OCI-LY7 (cell line): ENCODE results near the gene KCNJ9. TPM values are rescaled to one million over a fixed set of nuclear protein-coding genes. Genes with fewer than 3 reads are reported as not detected.
A peak's percentile ranks its signal among the peaks of the same experiment; 100 is the strongest.

ENCODE experiments used
- BruUV-seq: library from RNA; stranded (reverse); fragments of 400-500 nt; replicated peaks from 2 replicates; lab custom pipeline; 2021; lab: Mats Ljungman, UMichigan
- CTCF ChIA-PET: fragments of 300-600 bp; sonication (Branson Sonifier 250); formaldehyde crosslinking; loops from one replicate; lab custom pipeline; 2022; ENCODE audit warnings: antibody characterized with exemption; ENCODE audit not compliant: unreplicated experiment; lab: Charles Lee
- POLR2A ChIA-PET: fragments of 300-600 bp; sonication (Branson Sonifier 250); formaldehyde crosslinking; loops from one replicate; lab custom pipeline; 2022; ENCODE audit warnings: antibody characterized with exemption; lab: Charles Lee
- DNase-seq: peaks from one replicate; pipeline ENCODE4 v3.0.0-alpha.2; 2015; ENCODE audit warnings: low spot score
- H2AFZ ChIP-seq: fragments of 200-600 bp; sonication (generic), shearing (Covaris generic); 2 replicates; pipeline ENCODE4 v1.6.1; 2014; ENCODE audit warnings: mild to moderate bottlenecking, antibody characterized with exemption, low read length, moderate library complexity
- H3K27ac ChIP-seq: fragments of 200-600 bp; sonication (generic); 2 replicates; pipeline ENCODE4 v1.5.1; 2014; ENCODE audit warnings: mixed run types, low read depth, mild to moderate bottlenecking, moderate library complexity, low read length, inconsistent platforms; ENCODE audit not compliant: poor library complexity, severe bottlenecking
- H3K36me3 ChIP-seq: fragments of 200-600 bp; sonication (generic); 2 replicates; pipeline ENCODE4 v1.6.1; 2014; ENCODE audit warnings: mild to moderate bottlenecking, antibody characterized with exemption, low read length, moderate library complexity, mixed read lengths; ENCODE audit not compliant: insufficient read depth
- H3K4me1 ChIP-seq: fragments of 200-600 bp; sonication (generic); 2 replicates; pipeline ENCODE4 v1.5.1; 2014; ENCODE audit warnings: mild to moderate bottlenecking, low read length; ENCODE audit not compliant: insufficient read depth, poor library complexity, severe bottlenecking
- H3K4me2 ChIP-seq: fragments of 200-600 bp; sonication (generic); 2 replicates; pipeline ENCODE4 v1.6.1; 2014; ENCODE audit warnings: mild to moderate bottlenecking, low read length
- H3K4me3 ChIP-seq: fragments of 200-600 bp; sonication (generic); 2 replicates; pipeline ENCODE4 v1.5.1; 2014; ENCODE audit warnings: mild to moderate bottlenecking, low read depth, low read length; ENCODE audit not compliant: poor library complexity, severe bottlenecking
- H3K79me2 ChIP-seq: fragments of 200-600 bp; sonication (generic); 2 replicates; pipeline ENCODE4 v1.6.1; 2016; ENCODE audit warnings: low read depth, mild to moderate bottlenecking, low read length, moderate library complexity, mixed read lengths; ENCODE audit not compliant: insufficient read depth
- H3K9me2 ChIP-seq: fragments of 200-600 bp; sonication (generic); 2 replicates; pipeline ENCODE4 v1.6.1; 2016; ENCODE audit warnings: mild to moderate bottlenecking, low read length, mixed read lengths; ENCODE audit not compliant: insufficient read depth
- H3K9me3 ChIP-seq: fragments of 200-600 bp; sonication (generic); 2 replicates; pipeline ENCODE4 v1.6.1; 2014; ENCODE audit warnings: mild to moderate bottlenecking, mixed run types, low read length, mixed read lengths
- H4K20me1 ChIP-seq: fragments of 200-600 bp; sonication (generic); 2 replicates; pipeline ENCODE4 v1.6.1; 2014; ENCODE audit warnings: mild to moderate bottlenecking, antibody characterized with exemption, low read length, moderate library complexity, mixed read lengths; ENCODE audit not compliant: insufficient read depth
- EZH2phosphoT487 ChIP-seq: fragments of 200-600 bp; sonication (generic); IDR thresholded peaks from 2 replicates; pipeline ENCODE4 v1.6.1; 2018; ENCODE audit warnings: low read depth, borderline replicate concordance, mild to moderate bottlenecking, mixed run types, antibody characterized with exemption, low read length, moderate library complexity, mixed read lengths
- intact Hi-C: fragments of 100-400 bp; cut with micrococcal nuclease; formaldehyde crosslinking; loops from one replicate; pipeline ENCODE4 v1.10.0; 2022; ENCODE audit not compliant: unreplicated experiment
- total RNA-seq, 2 experiments: library from RNA; depleted of rRNA in 1 of 2; stranded (reverse); fragments of >200 nt in 1 of 2; shearing (Covaris generic) in 1 of 2; gene quantifications; 2 replicates each; pipeline ENCODE4 v1.2.3, GENCODE V29; 2014 to 2022
- TF ChIP-seq, protein P1 (sequence below): fragments of 200-600 bp; sonication (generic); conservative IDR thresholded peaks from 2 replicates; pipeline ENCODE4 v1.5.1; 2014; ENCODE audit warnings: mild to moderate bottlenecking, antibody characterized with exemption, low read length, moderate library complexity, mixed read lengths

The KCNJ9 gene
- total RNA-seq, 2 experiments from 2014 or later = not detected

- Histone ChIP-seq H3K4me3 (no peak overlapping the region), H3K4me2 (no peak overlapping the region), H3K9me2 (no peaks in the 10 kb centered on the region), H4K20me1 (no peaks in the 10 kb centered on the region), H3K27ac (no peak overlapping the region), H3K36me3 (no peaks in the 10 kb centered on the region), H3K9me3 (no peaks in the 10 kb centered on the region), H3K4me1 (peaks cover 17% of the 10 kb centered on the region), H2AFZ (no peak overlapping the region), H3K79me2 (no peaks in the 10 kb centered on the region)
- POLR2A ChIA-PET = no interaction called here
- no peak for DNase-seq
- CTCF ChIA-PET = interaction anchor here (0.5 kb wide), 1 partner anchor 416 kb away, joined by 3 read pairs; no protein-coding TSS in a partner anchor
- intact Hi-C loops = no loop called here
- TF ChIP-seq EZH2phosphoT487 = no peak
- TF ChIP-seq, protein P1, sequence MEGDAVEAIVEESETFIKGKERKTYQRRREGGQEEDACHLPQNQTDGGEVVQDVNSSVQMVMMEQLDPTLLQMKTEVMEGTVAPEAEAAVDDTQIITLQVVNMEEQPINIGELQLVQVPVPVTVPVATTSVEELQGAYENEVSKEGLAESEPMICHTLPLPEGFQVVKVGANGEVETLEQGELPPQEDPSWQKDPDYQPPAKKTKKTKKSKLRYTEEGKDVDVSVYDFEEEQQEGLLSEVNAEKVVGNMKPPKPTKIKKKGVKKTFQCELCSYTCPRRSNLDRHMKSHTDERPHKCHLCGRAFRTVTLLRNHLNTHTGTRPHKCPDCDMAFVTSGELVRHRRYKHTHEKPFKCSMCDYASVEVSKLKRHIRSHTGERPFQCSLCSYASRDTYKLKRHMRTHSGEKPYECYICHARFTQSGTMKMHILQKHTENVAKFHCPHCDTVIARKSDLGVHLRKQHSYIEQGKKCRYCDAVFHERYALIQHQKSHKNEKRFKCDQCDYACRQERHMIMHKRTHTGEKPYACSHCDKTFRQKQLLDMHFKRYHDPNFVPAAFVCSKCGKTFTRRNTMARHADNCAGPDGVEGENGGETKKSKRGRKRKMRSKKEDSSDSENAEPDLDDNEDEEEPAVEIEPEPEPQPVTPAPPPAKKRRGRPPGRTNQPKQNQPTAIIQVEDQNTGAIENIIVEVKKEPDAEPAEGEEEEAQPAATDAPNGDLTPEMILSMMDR = no peak
- BruUV-seq = no TSS peak
Observed at GRCh38 chr1:160071289-160071688, 10.0 kb upstream of the KCNJ9 start.

DNA sequence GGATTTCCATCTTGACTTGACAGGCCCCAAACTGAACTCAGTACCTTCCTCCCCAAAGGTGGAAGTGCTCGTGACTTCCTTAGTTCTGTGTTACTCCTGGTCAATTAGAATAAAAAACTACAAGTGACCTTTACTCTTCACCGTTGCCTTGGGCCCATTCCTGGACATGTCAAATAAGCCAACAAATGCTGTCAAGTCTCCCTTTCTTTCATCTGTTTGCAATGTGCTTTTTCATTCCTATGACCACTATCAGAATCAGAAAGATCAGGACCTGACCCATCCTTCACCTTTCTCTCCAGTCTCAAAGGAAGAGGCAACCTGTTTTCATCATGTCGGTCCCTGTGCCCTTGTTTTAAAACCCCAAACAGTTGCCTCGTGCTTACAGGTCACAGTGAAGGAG, 6.5 kb upstream of the KCNJ9 start:
- intact Hi-C loops = loop anchor here (5.0 kb wide), 1 partner anchor 43 kb away; the partner anchor contains the start of gene PIGM
- CTCF ChIA-PET = interaction anchor here (1.2 to 1.3 kb wide), 2 partner anchors 11 kb away, joined by 3 to 4 read pairs; no protein-coding TSS in a partner anchor

GRCh38 chr1:160075836-160076235, 5.5 kb upstream of the KCNJ9 start:
- Histone ChIP-seq H3K79me2 (no peaks in the 10 kb centered on the region), H4K20me1 (no peaks in the 10 kb centered on the region), H3K4me2 (no peak overlapping the region), H3K4me3 (no peak overlapping the region), H3K9me3 (no peaks in the 10 kb centered on the region), H3K27ac (no peak overlapping the region), H3K4me1 (peaks cover 6% of the 10 kb centered on the region), H3K36me3 (no peaks in the 10 kb centered on the region), H2AFZ (no peak overlapping the region), H3K9me2 (no peaks in the 10 kb centered on the region)
- ChIA-PET CTCF (interaction anchor here (1.3 kb wide), 1 partner anchor 10 kb away, joined by 4 read pairs; no protein-coding TSS in a partner anchor), POLR2A (no interaction called here)
- intact Hi-C loops = loop anchor here (5.0 kb wide), 1 partner anchor 44 kb away; the partner anchor contains the start of gene PIGM
- TF ChIP-seq, protein P1 = no peak
- TF ChIP-seq EZH2phosphoT487 = no peak
- no TSS peak for BruUV-seq
- DNase-seq = no peak

More for the DNA sequence above, 6.5 kb upstream of the KCNJ9 start:
- Histone ChIP-seq H2AFZ (peak overlapping the region; percentile 10; the same call in 1 of the 2 replicates), H3K9me2 (no peaks in the 10 kb centered on the region), H3K4me1 (peaks cover 12% of the 10 kb centered on the region), H3K36me3 (no peaks in the 10 kb centered on the region), H3K27ac (no peak overlapping the region), H3K9me3 (no peaks in the 10 kb centered on the region), H4K20me1 (no peaks in the 10 kb centered on the region), H3K79me2 (no peaks in the 10 kb centered on the region), H3K4me2 (no peak overlapping the region), H3K4me3 (no peak overlapping the region)
- POLR2A ChIA-PET = interaction anchor here (0.6 to 1.3 kb wide), 3 partner anchors 11 to 243 kb away, joined by 3 read pairs; no protein-coding TSS in a partner anchor
- TF ChIP-seq EZH2phosphoT487 = no peak
- TF ChIP-seq, protein P1 = no peak
- BruUV-seq = no TSS peak
- no peak for DNase-seq
